ENCODE measurements around the gene FCHSD2.

FCHSD2 gene

GRCh38 chr11:73116636-73117035 is 25.5 kb downstream of the FCHSD2 start:
- TF ChIP-seq, protein P1, sequence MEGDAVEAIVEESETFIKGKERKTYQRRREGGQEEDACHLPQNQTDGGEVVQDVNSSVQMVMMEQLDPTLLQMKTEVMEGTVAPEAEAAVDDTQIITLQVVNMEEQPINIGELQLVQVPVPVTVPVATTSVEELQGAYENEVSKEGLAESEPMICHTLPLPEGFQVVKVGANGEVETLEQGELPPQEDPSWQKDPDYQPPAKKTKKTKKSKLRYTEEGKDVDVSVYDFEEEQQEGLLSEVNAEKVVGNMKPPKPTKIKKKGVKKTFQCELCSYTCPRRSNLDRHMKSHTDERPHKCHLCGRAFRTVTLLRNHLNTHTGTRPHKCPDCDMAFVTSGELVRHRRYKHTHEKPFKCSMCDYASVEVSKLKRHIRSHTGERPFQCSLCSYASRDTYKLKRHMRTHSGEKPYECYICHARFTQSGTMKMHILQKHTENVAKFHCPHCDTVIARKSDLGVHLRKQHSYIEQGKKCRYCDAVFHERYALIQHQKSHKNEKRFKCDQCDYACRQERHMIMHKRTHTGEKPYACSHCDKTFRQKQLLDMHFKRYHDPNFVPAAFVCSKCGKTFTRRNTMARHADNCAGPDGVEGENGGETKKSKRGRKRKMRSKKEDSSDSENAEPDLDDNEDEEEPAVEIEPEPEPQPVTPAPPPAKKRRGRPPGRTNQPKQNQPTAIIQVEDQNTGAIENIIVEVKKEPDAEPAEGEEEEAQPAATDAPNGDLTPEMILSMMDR (IDR thresholded peaks at IDR 0.05), result no peak

DNA sequence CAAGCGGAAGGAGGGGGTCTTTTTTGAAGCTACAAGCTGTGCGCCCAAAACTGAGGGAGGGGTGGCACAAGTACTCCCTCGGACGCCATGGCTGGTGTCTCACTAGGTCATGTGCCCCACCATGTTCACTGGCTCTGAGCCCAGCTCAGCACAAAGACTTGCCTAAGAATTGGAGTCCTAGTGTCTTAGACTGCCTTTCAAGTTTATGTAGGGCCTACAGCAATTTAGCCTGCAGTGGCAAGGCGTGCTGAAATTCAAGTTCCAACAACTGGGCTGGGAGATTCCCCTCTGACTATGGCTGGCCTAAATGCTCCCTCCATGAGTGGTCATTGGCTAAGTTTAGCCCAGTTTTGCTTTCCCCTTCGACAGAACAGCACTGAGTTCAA is 27.3 kb downstream of the FCHSD2 start:
- TF ChIP-seq, protein P1 (IDR thresholded peaks at IDR 0.05), result no peak

GRCh38 chr11:73114110-73114834 is 27.8 kb downstream of the FCHSD2 start:
- TF ChIP-seq, protein P1 (IDR thresholded peaks at IDR 0.05), result no peak

- TF ChIP-seq, protein P1 (IDR thresholded peaks at IDR 0.05), result no peak
Measured at GRCh38 chr11:73113426-73113825, 28.7 kb downstream of the FCHSD2 start.

DNA sequence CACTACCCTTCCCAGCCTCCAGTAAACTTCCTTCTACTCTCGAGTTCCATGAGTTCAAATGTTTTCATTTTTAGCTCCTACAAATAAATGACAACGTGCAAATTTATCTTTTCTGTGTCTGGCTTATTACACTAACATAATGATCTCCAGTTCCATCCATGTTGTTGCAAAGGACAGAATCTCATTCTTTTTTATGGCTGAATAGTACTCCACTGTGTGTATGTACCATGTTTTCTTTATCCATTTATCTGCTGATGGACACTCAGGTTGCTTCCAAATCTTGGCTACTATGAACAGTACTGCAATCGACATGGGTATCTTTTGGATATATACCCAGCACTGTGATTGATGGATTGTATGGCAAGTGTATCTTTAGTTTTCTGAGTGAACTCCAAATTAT is 34.5 kb downstream of the FCHSD2 start:
- TF ChIP-seq, protein P1 (IDR thresholded peaks at IDR 0.05), result no peak

DNA sequence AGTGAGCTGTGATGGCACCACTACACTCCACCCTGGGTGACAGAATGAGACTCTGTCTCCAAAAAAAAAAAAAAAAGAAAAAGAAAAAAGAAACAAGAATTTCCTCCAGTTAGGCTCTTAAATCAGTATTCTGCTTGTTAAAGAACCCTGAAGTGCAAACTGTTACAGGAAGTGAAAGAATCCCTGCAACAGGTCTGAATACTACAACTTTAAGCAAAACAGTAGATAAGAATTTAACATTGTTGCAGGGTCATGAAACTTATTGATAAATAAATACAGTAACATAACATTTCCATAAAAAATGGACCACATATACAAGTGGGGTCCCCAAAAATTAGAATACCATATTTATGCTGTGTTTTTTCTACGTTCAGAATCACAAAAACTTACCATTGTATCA is 35.8 kb downstream of the FCHSD2 start:
- TF ChIP-seq, protein P1 (IDR thresholded peaks at IDR 0.05), result no peak

DNA sequence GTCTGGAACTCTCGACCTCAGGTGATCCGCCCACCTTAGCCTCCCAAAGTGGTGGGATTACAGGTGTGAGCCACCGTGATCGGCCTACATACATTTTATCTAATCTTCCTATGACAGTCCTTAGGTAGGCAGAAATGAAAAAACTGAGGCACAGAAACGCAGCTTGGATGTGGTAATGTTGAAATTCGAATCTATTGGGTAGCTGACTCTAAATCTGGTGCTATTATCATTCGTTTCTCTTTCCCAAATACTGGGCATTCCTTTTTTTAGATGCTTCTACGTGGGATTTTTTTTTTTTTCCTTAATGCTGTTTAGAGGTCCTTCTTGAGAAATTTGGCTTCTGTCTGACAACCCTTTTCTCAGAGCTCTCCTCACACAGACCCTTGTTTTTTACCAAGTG is 41.5 kb downstream of the FCHSD2 start:
- TF ChIP-seq, protein P1 (IDR thresholded peaks at IDR 0.05), result no peak
